Measurements from ENCODE around the gene ERC1.

The ERC1 gene

GRCh38 chr12:1421091-1421846 lies 430.2 kb downstream of the ERC1 start:
- no peak for DNase-seq

- DNase-seq: no peak
These were observed 431.7 kb downstream of the ERC1 start for GRCh38 chr12:1422604-1423315.

- no peak for DNase-seq
These were observed 433.8 kb downstream of the ERC1 start for GRCh38 chr12:1424674-1425395.

DNA sequence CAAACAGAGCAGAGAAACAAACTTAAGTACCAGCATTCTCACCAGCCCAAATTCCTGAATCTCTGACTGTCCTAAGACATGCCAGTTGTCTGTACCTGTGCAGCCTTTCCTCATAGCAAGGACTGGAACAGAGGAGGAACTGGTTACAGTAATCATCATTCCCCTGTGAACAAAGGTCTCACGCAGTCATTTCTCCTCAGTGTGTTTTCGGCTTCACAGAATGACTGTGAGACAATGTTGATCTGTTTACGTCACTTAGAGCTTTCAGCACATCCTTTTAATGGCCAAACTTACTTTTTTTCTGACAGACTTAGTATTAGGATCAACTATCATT lies 434.3 kb downstream of the ERC1 start:
- no peak for DNase-seq

- no peak for DNase-seq
These were observed 437.6 kb downstream of the ERC1 start for GRCh38 chr12:1428671-1429070.

GRCh38 chr12:1429980-1430379 lies 439.0 kb downstream of the ERC1 start:
- no peak for DNase-seq

- DNase-seq: no peak
These were observed 443.4 kb downstream of the ERC1 start for GRCh38 chr12:1434296-1434955.

- no peak for DNase-seq
These were observed 444.0 kb downstream of the ERC1 start for GRCh38 chr12:1435044-1435443.

DNA sequence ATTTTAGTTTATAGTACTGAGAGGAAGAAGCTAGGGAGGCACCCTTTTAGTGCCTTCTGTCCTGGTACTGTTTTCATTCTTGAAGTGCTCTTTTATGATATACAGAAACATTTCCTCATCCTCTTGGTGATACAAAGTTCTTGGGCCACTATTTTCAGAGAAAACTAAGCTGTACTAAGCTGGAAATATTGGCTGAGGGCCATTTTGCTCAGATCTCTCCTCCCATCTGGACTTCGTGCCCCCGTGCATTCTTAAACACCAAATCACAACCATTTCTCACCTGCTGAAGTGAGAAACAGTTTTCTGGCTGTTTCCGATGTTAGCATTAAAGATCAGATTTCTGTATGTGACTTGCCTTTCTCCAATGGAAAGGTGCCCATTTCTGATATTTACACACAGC lies 444.4 kb downstream of the ERC1 start:
- DNase-seq: no peak

GRCh38 chr12:1436015-1436414 lies 445.0 kb downstream of the ERC1 start:
- DNase-seq: no peak

- no peak for DNase-seq
These were observed 446.0 kb downstream of the ERC1 start for GRCh38 chr12:1436981-1437380.

DNA sequence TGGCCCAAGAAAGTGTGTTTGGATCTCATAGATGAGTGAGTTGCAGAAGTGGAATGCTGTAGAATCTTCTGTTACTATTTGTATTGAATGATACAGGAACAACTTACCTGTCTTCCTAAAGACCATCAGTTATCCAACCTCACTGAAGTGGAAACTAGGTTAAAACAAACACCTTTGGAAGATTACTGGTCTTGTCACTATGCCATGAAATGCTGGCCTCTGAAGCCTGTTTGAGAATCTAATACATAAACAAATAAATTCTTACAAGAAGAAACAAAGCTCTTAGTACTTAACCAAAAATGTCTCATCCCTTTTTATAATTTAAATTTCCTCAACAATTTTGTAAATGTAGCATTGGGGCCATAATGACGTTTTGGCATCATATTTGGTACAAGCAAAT lies 448.2 kb downstream of the ERC1 start:
- no peak for DNase-seq

- no peak for DNase-seq
These were observed 448.7 kb downstream of the ERC1 start for GRCh38 chr12:1439687-1440086.

DNA sequence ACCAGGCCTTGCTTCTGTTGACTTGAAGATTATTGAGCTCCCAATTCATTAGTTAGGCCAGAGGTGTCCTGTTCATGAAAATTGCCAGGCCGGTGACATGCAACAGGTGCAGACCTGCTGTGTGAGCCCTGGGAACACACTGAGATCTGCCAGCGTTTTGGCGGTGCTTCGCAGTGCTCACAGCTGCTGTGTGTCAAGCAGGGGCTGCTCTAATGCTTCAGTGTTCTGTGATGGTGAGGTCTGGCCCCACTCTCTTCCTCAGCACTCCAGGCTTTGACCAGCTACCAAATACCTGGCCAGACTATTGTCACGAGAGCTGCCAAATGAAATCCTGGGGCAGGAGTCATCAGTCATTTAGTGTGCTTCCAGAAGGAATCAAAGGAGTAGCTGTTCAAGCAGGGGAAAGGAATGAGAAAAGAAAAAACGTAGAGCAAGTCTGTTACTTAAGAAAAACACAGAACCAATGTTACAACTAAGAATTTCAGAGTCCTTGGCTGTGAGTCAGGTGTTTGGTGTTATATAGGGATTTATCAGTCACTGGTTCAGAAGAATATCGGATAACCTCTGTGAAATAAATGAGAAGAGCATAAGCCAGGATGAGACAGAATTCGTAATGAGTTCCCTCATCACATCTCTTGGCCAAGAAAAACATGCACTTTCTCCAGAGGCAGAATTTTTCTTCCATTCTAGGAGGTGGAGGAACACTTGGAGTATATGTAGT lies 452.6 kb downstream of the ERC1 start:
- no peak for DNase-seq

DNA sequence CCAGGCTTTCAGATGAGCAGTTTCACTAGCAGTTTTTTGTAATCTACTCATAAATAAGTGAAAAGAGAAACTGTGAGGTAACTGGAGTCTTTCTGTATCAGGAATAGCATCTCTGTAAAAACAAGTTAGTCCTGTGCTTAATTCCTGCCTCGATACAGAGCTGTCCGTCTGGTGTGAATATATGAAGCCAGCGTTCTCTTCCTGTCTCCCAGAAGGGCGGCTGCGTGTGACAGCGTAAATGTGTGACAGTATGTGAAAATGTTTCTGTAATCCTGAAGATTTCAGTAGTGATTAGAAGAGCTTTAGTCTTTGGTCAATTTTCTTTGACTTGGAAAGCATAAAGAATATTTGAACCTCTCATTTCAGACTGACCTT lies 453.1 kb downstream of the ERC1 start:
- DNase-seq: no peak

- no peak for DNase-seq
These were observed 454.8 kb downstream of the ERC1 start for GRCh38 chr12:1445807-1446206.

- DNase-seq: no peak
These were observed 457.3 kb downstream of the ERC1 start for GRCh38 chr12:1448336-1448735.

DNA sequence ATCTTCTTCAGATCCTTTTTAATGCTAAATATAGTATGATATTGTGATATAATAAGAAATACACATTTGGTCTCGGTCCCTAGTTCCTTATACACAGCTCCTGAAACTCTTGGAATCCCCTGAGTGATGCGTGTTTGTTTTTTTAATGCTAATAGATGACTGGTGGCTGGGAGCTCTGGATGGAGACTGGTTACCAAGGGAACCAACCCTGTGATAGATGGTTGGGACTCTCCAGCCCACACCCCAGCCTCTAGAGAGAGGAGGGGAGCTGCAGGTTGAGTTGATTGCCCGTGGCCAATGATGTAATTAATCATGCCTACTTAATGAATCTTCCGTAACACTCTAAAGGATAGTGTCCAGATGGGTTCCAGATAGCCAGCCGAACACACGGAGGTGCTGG lies 462.8 kb downstream of the ERC1 start:
- DNase-seq: no peak

DNA sequence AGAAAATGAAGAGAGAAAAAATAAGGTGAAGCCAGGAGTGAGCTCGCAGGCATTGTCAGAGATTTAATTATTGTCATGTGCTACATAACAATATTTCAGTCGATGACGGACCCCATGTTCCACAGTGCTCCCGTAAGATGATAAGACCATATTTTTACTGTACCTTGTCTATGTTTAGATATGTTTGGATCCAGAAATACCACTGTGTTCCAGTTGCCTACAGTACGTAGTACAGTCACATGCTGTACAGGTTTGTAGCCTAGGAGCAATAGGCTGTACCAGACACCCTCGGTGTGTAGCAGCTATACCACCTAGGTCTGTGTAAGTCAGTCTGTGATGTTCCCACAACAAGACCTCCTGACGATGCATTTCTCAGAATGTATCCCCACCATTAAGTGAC lies 465.9 kb downstream of the ERC1 start:
- no peak for DNase-seq

- DNase-seq: no peak
These were observed 466.9 kb downstream of the ERC1 start for GRCh38 chr12:1457901-1458300.

- DNase-seq: no peak
These were observed 468.3 kb downstream of the ERC1 start for GRCh38 chr12:1459339-1459738.

DNA sequence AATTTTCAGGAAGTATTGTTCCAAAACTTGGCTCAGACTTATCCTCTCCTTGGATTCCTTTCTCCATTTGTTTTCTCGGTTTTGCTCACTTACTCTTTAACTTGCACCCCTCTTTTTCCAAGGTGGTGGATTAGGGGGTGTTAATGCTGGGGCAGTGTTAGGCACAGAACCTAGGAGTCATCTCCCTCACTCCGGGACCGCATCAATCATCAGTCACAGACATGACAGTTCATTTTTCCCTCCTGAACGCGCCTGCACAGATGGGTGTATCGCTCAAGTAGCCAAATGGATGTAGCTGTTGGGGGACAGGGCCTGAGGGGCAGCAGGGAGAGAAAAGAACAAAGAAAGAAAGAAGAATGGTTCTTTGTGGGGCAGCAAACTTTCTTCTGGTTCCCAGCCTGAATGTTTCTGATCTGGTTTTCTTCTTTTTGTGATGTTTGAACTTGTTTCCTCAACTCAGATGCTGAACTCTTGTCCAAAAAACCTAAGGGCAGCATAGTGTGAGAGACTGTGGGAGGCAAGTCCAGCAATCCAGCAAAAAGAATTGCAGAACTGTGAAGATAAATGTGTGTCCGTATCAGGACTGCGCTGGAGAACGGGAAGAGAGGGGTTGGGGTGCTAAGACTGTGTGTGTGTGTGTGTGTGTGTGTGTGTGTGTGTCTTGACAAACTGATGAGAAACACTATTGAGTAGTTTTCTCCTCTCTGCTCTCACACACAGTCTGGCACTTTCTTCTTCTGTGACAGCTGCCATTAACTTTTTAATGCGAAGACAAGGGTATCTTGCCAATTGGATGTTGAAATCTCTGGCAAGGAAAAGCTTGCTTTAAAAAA lies 472.3 kb downstream of the ERC1 start:
- no peak for DNase-seq

All from NCI-H1694 treated with DMSO at 0.1 percent for 48 hours (cell line).